ENCODE measurements around the gene PIK3AP1. TPM values are rescaled to one million over a fixed set of nuclear protein-coding genes. Genes with fewer than 3 reads are reported as not detected.

The PIK3AP1 gene
- total RNA-seq, 1 experiment from 2014 or later, result 7.1 TPM

DNA sequence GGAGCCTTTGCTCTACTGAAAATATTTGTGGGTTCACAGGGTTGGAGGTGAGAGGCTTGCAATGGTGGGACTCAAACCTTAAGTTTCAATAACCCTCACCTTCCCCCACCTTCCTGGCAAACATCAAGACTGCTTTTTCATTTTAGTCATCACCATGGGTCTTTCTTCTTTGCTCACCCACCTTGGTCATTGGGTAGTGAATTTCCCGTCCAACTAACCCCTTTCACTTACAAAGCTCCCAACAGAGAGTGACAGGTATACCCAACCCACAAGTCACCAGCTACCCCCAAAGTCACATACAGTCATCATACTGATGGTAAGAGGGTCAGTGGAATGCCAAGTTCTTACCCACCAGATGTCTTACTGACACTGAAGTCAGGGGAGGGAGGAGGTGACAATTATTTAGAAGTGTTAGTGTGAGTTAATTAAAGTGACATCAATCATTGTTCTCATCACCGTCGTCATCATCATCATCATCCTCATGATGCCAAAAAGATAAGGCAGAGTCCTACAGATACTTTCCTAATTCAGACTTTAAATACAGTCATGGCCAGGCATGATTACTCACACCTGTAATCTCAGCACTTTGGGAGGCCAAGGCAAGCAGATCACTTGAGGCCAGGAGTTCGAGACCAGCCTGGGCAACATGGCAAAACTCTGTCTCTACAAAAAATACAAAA is 49.0 kb downstream of the PIK3AP1 start:
- no TSS peak for BruUV-seq (replicated peaks)
- ChIA-PET RAD21 (ENCODE audit: low non-redundant PET in 1 of 2, low total read pairs in 2 of 2, uncharacterized antibody in 2 of 2, unreplicated experiment in 2 of 2) (no interaction called here), POLR2A (no interaction called here), CTCF (interaction anchor here (0.5 kb wide), 1 partner anchor 31 kb away, joined by 4 read pairs; no protein-coding TSS in a partner anchor)
- intact Hi-C loops (cut with micrococcal nuclease), result no loop called here
- no peak overlapping the region for H3K9ac ChIP-seq (ENCODE audit: low read length)
- H3K4me3 ChIP-seq (replicated peaks in 1 of 2; ENCODE audit: low read depth in 1 of 2, low read length in 2 of 2), result no peak overlapping the region
- peaks cover 26 to 31% of the 10 kb centered on the region in 2 experiments for H3K4me1 ChIP-seq (ENCODE audit: control insufficient read depth in 1 of 2, insufficient read depth in 2 of 2, low read length in 2 of 2)
- no peaks in the 10 kb centered on the region for H3K36me3 ChIP-seq (ENCODE audit: control insufficient read depth in 1 of 2, insufficient read depth in 2 of 2, low read length in 2 of 2)
- no peak for DNase-seq (ENCODE audit: low read depth, low spot score)
- no peak for TF ChIP-seq POLR2A (IDR thresholded peaks at IDR 0.05; ENCODE audit: borderline replicate concordance, extremely low read depth, insufficient read depth, insufficient read length)
- TF ChIP-seq, protein P1, sequence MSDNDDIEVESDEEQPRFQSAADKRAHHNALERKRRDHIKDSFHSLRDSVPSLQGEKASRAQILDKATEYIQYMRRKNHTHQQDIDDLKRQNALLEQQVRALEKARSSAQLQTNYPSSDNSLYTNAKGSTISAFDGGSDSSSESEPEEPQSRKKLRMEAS (IDR thresholded peaks at IDR 0.05), result no peak
- no peak for TF ChIP-seq EZH2 (IDR thresholded peaks at IDR 0.05)
- H3K4me2 ChIP-seq (ENCODE audit: low read length), result no peak overlapping the region
- H4K20me1 ChIP-seq (ENCODE audit: insufficient read depth), result no peaks in the 10 kb centered on the region
- no peak for ATAC-seq
- H3K9me2 ChIP-seq (ENCODE audit: insufficient read depth), result no peaks in the 10 kb centered on the region
- H3K79me2 ChIP-seq (ENCODE audit: insufficient read depth, low read length), result no peaks in the 10 kb centered on the region
- no peaks in the 10 kb centered on the region for H3K27me3 ChIP-seq (ENCODE audit: insufficient read depth, low read length)
- H3K27ac ChIP-seq (ENCODE audit: low read depth, low read length), result no peak overlapping the region
- H2AFZ ChIP-seq (ENCODE audit: low read depth, low read length, poor library complexity, severe bottlenecking), result no peak overlapping the region
- H3K9me3 ChIP-seq (ENCODE audit: control insufficient read depth in 1 of 2, insufficient read depth in 1 of 2, low read depth in 1 of 2, low read length in 2 of 2), result no peaks in the 10 kb centered on the region

DNA sequence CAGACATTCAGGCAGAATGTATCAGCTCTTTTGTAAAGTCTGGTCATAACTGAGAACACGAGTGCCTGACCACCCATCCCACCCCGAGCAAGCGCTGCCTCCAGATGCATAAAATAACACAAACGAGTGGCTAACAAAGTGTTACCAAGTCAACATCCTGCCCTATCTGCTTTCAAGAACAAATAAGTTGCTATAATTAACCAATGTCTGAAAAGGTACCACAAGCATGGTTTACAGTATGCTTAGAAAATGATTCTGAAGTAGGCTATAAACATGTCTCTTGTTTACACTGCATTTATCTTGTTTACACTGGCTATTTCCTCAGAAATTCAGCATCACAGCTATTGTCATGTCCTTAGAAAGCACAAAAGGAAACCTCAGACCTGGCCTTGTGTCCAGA is 49.5 kb downstream of the PIK3AP1 start:
- ChIA-PET POLR2A (no interaction called here), CTCF (interaction anchor here (0.5 kb wide), 1 partner anchor 30 kb away, joined by 4 read pairs; no protein-coding TSS in a partner anchor), RAD21 (ENCODE audit: low non-redundant PET in 1 of 2, low total read pairs in 2 of 2, uncharacterized antibody in 2 of 2, unreplicated experiment in 2 of 2) (no interaction called here)
- no peak overlapping the region for H3K27ac ChIP-seq (ENCODE audit: low read depth, low read length)
- no peak overlapping the region for H3K4me3 ChIP-seq (replicated peaks in 1 of 2; ENCODE audit: low read depth in 1 of 2, low read length in 2 of 2)
- no peak overlapping the region for H2AFZ ChIP-seq (ENCODE audit: low read depth, low read length, poor library complexity, severe bottlenecking)
- no peak overlapping the region for H3K4me2 ChIP-seq (ENCODE audit: low read length)
- ATAC-seq (no peak), DNase-seq (ENCODE audit: low read depth, low spot score) (no peak)
- H3K79me2 ChIP-seq (ENCODE audit: insufficient read depth, low read length), result no peaks in the 10 kb centered on the region
- H3K9me2 ChIP-seq (ENCODE audit: insufficient read depth), result no peaks in the 10 kb centered on the region
- peaks cover 23 to 31% of the 10 kb centered on the region in 2 experiments for H3K4me1 ChIP-seq (ENCODE audit: control insufficient read depth in 1 of 2, insufficient read depth in 2 of 2, low read length in 2 of 2)
- no peak overlapping the region for H3K9ac ChIP-seq (ENCODE audit: low read length)
- BruUV-seq (replicated peaks), result no TSS peak
- no peaks in the 10 kb centered on the region for H3K27me3 ChIP-seq (ENCODE audit: insufficient read depth, low read length)
- no peaks in the 10 kb centered on the region for H3K36me3 ChIP-seq (ENCODE audit: control insufficient read depth in 1 of 2, insufficient read depth in 2 of 2, low read length in 2 of 2)
- intact Hi-C loops (cut with micrococcal nuclease), result no loop called here
- no peaks in the 10 kb centered on the region for H3K9me3 ChIP-seq (ENCODE audit: control insufficient read depth in 1 of 2, insufficient read depth in 1 of 2, low read depth in 1 of 2, low read length in 2 of 2)
- no peaks in the 10 kb centered on the region for H4K20me1 ChIP-seq (ENCODE audit: insufficient read depth)
- TF ChIP-seq RAD21 (IDR thresholded peaks at IDR 0.05; ENCODE audit: low read depth) (no peak), SIN3A (IDR thresholded peaks at IDR 0.05; ENCODE audit: low read depth) (no peak), ELF1 (IDR thresholded peaks at IDR 0.05; ENCODE audit: borderline replicate concordance, low read depth) (no peak), FOSL1 (IDR thresholded peaks at IDR 0.05; ENCODE audit: low read depth) (no peak), SP1 (IDR thresholded peaks at IDR 0.05; ENCODE audit: low read depth) (no peak), ZNF274 (IDR thresholded peaks at IDR 0.05; ENCODE audit: low read depth, low read length) (no peak), CEBPB (IDR thresholded peaks at IDR 0.05; ENCODE audit: low read depth) (no peak), POLR2A (IDR thresholded peaks at IDR 0.05; ENCODE audit: borderline replicate concordance, extremely low read depth, insufficient read depth, insufficient read length) (no peak)
- TF ChIP-seq, protein P2, sequence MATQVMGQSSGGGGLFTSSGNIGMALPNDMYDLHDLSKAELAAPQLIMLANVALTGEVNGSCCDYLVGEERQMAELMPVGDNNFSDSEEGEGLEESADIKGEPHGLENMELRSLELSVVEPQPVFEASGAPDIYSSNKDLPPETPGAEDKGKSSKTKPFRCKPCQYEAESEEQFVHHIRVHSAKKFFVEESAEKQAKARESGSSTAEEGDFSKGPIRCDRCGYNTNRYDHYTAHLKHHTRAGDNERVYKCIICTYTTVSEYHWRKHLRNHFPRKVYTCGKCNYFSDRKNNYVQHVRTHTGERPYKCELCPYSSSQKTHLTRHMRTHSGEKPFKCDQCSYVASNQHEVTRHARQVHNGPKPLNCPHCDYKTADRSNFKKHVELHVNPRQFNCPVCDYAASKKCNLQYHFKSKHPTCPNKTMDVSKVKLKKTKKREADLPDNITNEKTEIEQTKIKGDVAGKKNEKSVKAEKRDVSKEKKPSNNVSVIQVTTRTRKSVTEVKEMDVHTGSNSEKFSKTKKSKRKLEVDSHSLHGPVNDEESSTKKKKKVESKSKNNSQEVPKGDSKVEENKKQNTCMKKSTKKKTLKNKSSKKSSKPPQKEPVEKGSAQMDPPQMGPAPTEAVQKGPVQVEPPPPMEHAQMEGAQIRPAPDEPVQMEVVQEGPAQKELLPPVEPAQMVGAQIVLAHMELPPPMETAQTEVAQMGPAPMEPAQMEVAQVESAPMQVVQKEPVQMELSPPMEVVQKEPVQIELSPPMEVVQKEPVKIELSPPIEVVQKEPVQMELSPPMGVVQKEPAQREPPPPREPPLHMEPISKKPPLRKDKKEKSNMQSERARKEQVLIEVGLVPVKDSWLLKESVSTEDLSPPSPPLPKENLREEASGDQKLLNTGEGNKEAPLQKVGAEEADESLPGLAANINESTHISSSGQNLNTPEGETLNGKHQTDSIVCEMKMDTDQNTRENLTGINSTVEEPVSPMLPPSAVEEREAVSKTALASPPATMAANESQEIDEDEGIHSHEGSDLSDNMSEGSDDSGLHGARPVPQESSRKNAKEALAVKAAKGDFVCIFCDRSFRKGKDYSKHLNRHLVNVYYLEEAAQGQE (IDR thresholded peaks at IDR 0.05; ENCODE audit: low read depth), result no peak
- TF ChIP-seq, protein P3, sequence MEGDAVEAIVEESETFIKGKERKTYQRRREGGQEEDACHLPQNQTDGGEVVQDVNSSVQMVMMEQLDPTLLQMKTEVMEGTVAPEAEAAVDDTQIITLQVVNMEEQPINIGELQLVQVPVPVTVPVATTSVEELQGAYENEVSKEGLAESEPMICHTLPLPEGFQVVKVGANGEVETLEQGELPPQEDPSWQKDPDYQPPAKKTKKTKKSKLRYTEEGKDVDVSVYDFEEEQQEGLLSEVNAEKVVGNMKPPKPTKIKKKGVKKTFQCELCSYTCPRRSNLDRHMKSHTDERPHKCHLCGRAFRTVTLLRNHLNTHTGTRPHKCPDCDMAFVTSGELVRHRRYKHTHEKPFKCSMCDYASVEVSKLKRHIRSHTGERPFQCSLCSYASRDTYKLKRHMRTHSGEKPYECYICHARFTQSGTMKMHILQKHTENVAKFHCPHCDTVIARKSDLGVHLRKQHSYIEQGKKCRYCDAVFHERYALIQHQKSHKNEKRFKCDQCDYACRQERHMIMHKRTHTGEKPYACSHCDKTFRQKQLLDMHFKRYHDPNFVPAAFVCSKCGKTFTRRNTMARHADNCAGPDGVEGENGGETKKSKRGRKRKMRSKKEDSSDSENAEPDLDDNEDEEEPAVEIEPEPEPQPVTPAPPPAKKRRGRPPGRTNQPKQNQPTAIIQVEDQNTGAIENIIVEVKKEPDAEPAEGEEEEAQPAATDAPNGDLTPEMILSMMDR (IDR thresholded peaks at IDR 0.05 in 2 of 3, conservative IDR thresholded peaks at IDR 0.05 in 1 of 3; ENCODE audit: borderline replicate concordance in 1 of 3, insufficient read depth in 1 of 3, low read depth in 2 of 3, low read length in 2 of 3), result no peak

Measured in HCT116 (cell line).